ENCODE measurements around the gene SLC9A4. TPM values are rescaled to one million over a fixed set of nuclear protein-coding genes. Genes with fewer than 3 reads are reported as not detected.

Gene SLC9A4
- total and polyA plus RNA-seq, 7 donors: 0.04 TPM; not detected in 6

- TF ChIP-seq EP300 (IDR thresholded peaks at IDR 0.05) (no peak), POLR2AphosphoS5 (IDR thresholded peaks at IDR 0.05) (no peak), POLR2A (IDR thresholded peaks at IDR 0.05) (no peak)
- TF ChIP-seq, protein P1, sequence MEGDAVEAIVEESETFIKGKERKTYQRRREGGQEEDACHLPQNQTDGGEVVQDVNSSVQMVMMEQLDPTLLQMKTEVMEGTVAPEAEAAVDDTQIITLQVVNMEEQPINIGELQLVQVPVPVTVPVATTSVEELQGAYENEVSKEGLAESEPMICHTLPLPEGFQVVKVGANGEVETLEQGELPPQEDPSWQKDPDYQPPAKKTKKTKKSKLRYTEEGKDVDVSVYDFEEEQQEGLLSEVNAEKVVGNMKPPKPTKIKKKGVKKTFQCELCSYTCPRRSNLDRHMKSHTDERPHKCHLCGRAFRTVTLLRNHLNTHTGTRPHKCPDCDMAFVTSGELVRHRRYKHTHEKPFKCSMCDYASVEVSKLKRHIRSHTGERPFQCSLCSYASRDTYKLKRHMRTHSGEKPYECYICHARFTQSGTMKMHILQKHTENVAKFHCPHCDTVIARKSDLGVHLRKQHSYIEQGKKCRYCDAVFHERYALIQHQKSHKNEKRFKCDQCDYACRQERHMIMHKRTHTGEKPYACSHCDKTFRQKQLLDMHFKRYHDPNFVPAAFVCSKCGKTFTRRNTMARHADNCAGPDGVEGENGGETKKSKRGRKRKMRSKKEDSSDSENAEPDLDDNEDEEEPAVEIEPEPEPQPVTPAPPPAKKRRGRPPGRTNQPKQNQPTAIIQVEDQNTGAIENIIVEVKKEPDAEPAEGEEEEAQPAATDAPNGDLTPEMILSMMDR (IDR thresholded peaks at IDR 0.05): no peak
- H3K27me3 ChIP-seq: no peaks in the 10 kb centered on the region
- intact Hi-C loops (cut with DNase I): no loop called here
- H3K4me1 ChIP-seq: no peaks in the 10 kb centered on the region
- WGBS, 2 donors: 90 to 96% methylated on average over 3 of the region's 3 CpGs
- no peak for DNase-seq
- no peak overlapping the region for H3K4me3 ChIP-seq
- H3K36me3 ChIP-seq: no peaks in the 10 kb centered on the region
- no peak overlapping the region for H3K27ac ChIP-seq
- no peaks in the 10 kb centered on the region for H3K9me3 ChIP-seq
Measured at GRCh38 chr2:102522890-102523289, 49.9 kb downstream of the SLC9A4 start.

DNA sequence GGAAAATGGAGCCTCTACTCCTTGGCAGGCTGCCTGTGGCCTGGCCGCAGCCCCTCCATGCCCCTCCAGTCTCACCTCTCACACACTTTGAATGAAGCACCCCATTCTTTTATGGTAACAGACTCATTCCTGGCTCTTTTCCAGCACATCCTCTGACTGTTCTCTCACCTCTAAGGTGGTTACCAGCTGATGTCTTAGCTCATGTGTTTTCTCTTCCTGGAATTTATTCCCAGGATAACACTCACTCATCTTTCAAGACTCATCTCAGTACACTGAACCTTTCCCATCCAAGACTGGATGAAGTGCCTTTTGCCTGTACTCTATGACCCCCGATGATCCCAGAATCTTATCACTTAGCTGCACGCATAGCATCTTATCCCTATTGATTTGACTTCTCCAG, 50.6 kb downstream of the SLC9A4 start:
- intact Hi-C loops (cut with DNase I): no loop called here
- no peak overlapping the region for H3K27ac ChIP-seq
- WGBS, 2 donors: 61 to 80% methylated on average over 3 of the region's 3 CpGs
- no peaks in the 10 kb centered on the region for H3K27me3 ChIP-seq
- H3K9me3 ChIP-seq: no peaks in the 10 kb centered on the region
- no peaks in the 10 kb centered on the region for H3K4me1 ChIP-seq
- TF ChIP-seq EP300 (IDR thresholded peaks at IDR 0.05) (no peak), POLR2A (IDR thresholded peaks at IDR 0.05) (no peak)
- TF ChIP-seq, protein P1 (IDR thresholded peaks at IDR 0.05): no peak
- H3K36me3 ChIP-seq: no peaks in the 10 kb centered on the region
- no peak for DNase-seq
- H3K4me3 ChIP-seq: no peak overlapping the region

GRCh38 chr2:102527086-102527485, 54.1 kb downstream of the SLC9A4 start:
- no peak overlapping the region for H3K4me3 ChIP-seq
- H3K27me3 ChIP-seq: no peaks in the 10 kb centered on the region
- no peaks in the 10 kb centered on the region for H3K4me1 ChIP-seq
- TF ChIP-seq POLR2AphosphoS5 (IDR thresholded peaks at IDR 0.05) (no peak), POLR2A (IDR thresholded peaks at IDR 0.05) (no peak), EP300 (IDR thresholded peaks at IDR 0.05) (no peak)
- TF ChIP-seq, protein P1 (IDR thresholded peaks at IDR 0.05): no peak
- intact Hi-C loops (cut with DNase I): no loop called here
- no peak for DNase-seq
- no peaks in the 10 kb centered on the region for H3K36me3 ChIP-seq
- H3K27ac ChIP-seq: no peak overlapping the region
- H3K9me3 ChIP-seq: no peaks in the 10 kb centered on the region

DNA sequence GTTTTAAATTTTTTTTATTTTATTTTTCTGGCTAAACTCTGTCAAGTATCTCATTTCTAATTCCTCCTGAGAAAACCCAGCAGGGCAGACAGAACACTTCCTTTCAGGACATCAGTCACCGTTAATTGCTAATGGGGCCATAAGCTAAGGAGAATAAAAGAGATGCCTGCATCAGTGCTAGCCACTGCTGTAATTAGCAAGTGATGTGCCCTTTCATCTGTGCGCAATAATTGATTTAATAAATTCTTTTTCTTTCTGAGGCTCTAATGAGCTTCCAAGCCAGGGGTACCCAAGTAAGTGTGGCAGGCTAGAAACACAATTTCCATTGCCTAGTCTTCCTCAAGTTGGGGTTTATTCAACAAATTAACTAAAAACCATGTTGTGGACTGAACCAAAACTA, 65.5 kb downstream of the SLC9A4 start:
- H3K27me3 ChIP-seq: no peaks in the 10 kb centered on the region
- H3K9me3 ChIP-seq: no peaks in the 10 kb centered on the region
- no peaks in the 10 kb centered on the region for H3K36me3 ChIP-seq
- H3K4me3 ChIP-seq: no peak overlapping the region
- H3K27ac ChIP-seq: no peak overlapping the region
- 46 to 72% methylated on average over 2 of the region's 2 CpGs for WGBS, 2 donors
- intact Hi-C loops (cut with DNase I): no loop called here
- H3K4me1 ChIP-seq: peaks cover 0 to 10% (median 2%) of the 10 kb centered on the region in 4 donors
- TF ChIP-seq POLR2A (IDR thresholded peaks at IDR 0.05): no peak
- TF ChIP-seq, protein P1 (IDR thresholded peaks at IDR 0.05): no peak
- TF ChIP-seq EP300 (IDR thresholded peaks at IDR 0.05): no peak
- no peak for TF ChIP-seq POLR2AphosphoS5 (IDR thresholded peaks at IDR 0.05)
- DNase-seq: no peak

DNA sequence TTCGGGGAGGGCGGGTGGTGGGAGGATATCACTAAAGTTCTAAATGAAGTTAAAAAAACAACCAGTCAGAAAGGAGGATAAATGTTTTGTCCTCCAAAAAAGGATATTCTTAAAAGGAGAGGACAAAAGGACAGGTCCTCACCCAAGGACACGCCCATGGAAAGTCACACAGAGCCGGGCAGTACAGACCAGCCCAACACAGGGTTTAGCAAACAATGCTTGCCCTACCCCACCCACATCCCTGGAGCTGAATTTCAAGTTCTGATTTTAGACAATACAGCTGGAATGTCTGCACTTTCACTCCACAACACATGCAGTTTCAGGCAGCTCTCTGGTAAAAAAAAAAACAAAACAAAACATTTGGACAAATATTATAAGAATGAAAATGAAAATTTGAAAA, 67.9 kb downstream of the SLC9A4 start:
- Histone ChIP-seq H3K4me3 (no peak overlapping the region), H3K4me1 (peaks cover 0 to 10% (median 2%) of the 10 kb centered on the region in 4 donors), H3K27ac (no peak overlapping the region), H3K9me3 (no peaks in the 10 kb centered on the region), H3K36me3 (no peaks in the 10 kb centered on the region), H3K27me3 (no peaks in the 10 kb centered on the region)
- WGBS, 2 donors: 18 to 49% methylated on average over 4 of the region's 4 CpGs
- TF ChIP-seq, protein P1 (IDR thresholded peaks at IDR 0.05): no peak
- no peak for TF ChIP-seq POLR2A (IDR thresholded peaks at IDR 0.05)
- TF ChIP-seq EP300 (IDR thresholded peaks at IDR 0.05): no peak
- TF ChIP-seq POLR2AphosphoS5 (IDR thresholded peaks at IDR 0.05): no peak
- no peak for DNase-seq
- intact Hi-C loops (cut with DNase I): no loop called here
